IPS-NIHi7 (cell line): Measurements from ENCODE around the gene HMSD.
"Not testable (repeated sequence)": the region's sequence is repeated elsewhere in the genome, so short reads cannot be mapped to it uniquely, and the experiment has no call there.

ENCODE experiments used
- DNase-seq: peaks from one replicate; pipeline ENCODE4 v3.0.0; 2012; ENCODE audit warnings: mixed read lengths; ENCODE audit errors: extremely low spot score

HMSD gene

GRCh38 chr18:63949068-63949737 lies at the start of gene HMSD:
TSS of gene HMSD (plus strand) at chr18:63949301. CDS start at chr18:63953456, 4,155 bp downstream.
- DNase-seq = peak; percentile 87

- DNase-seq = no peak
These were observed 45.1 kb upstream of the HMSD start for GRCh38 chr18:63903851-63904570.

GRCh38 chr18:63904694-63905093 lies 44.4 kb upstream of the HMSD start:
- no peak for DNase-seq

- no peak for DNase-seq
These were observed 43.7 kb upstream of the HMSD start for GRCh38 chr18:63905361-63905760.

- no peak for DNase-seq
These were observed 43.0 kb upstream of the HMSD start for GRCh38 chr18:63906056-63906455.

- no peak for DNase-seq
These were observed 41.4 kb upstream of the HMSD start, which contains the start of gene SERPINB10 for GRCh38 chr18:63907664-63908063. TSS of gene SERPINB10 (plus strand) at chr18:63907958. CDS start at chr18:63915511, 7,553 bp downstream.

- DNase-seq = no peak
These were observed 40.2 kb upstream of the HMSD start for GRCh38 chr18:63908858-63909257.

GRCh38 chr18:63909870-63910269 lies 39.2 kb upstream of the HMSD start:
- no peak for DNase-seq

- DNase-seq = no peak
These were observed 31.3 kb upstream of the HMSD start for GRCh38 chr18:63917817-63918216.

- DNase-seq = no peak
These were observed 27.1 kb upstream of the HMSD start for GRCh38 chr18:63922049-63922448.

- DNase-seq = no peak
These were observed 24.6 kb upstream of the HMSD start for GRCh38 chr18:63924551-63924950.

GRCh38 chr18:63928331-63928730 lies 20.8 kb upstream of the HMSD start:
- no peak for DNase-seq

- not testable (repeated sequence) for DNase-seq
These were observed 19.7 kb upstream of the HMSD start for GRCh38 chr18:63929369-63929768.

- DNase-seq = no peak
These were observed 18.2 kb upstream of the HMSD start for GRCh38 chr18:63930773-63931354.

GRCh38 chr18:63936156-63936931 lies 12.8 kb upstream of the HMSD start:
- peak; percentile 91 for DNase-seq

- DNase-seq = peak; percentile 13
These were observed 12.1 kb upstream of the HMSD start for GRCh38 chr18:63936932-63937393.

GRCh38 chr18:63940008-63940407 lies 9.1 kb upstream of the HMSD start:
- DNase-seq = no peak

GRCh38 chr18:63940543-63941050 lies 8.5 kb upstream of the HMSD start:
- DNase-seq = not testable (repeated sequence)

- no peak for DNase-seq
These were observed 1.9 kb upstream of the HMSD start for GRCh38 chr18:63947051-63947790.

- DNase-seq = no peak
These were observed 2.2 kb downstream of the HMSD start for GRCh38 chr18:63951302-63951705.

GRCh38 chr18:63953811-63954210 lies 4.7 kb downstream of the HMSD start:
- no peak for DNase-seq
